HEK293T (cell line): ENCODE results near the gene GTF3C6.

ENCODE experiments used
- ARNT ChIP-seq: fragments of 450-650 bp; IDR thresholded peaks from 2 replicates; pipeline ENCODE4 v1.6.1; 2017; ENCODE audit warnings: mild to moderate bottlenecking
- BHLHE40 ChIP-seq: fragments of 450-650 bp; IDR thresholded peaks from 2 replicates; pipeline ENCODE4 v1.6.1; 2016; ENCODE audit warnings: mild to moderate bottlenecking, moderate library complexity, borderline replicate concordance
- HDGF ChIP-seq: fragments of 450-650 bp; IDR thresholded peaks from 2 replicates; pipeline ENCODE4 v1.6.1; 2017; ENCODE audit warnings: antibody characterized with exemption, borderline replicate concordance
- LEF1 ChIP-seq: fragments of 450-650 bp; IDR thresholded peaks from 2 replicates; pipeline ENCODE4 v1.6.1; 2017; ENCODE audit warnings: mild to moderate bottlenecking, borderline replicate concordance
- SP1 ChIP-seq: fragments of 450-650 bp; IDR thresholded peaks from 2 replicates; pipeline ENCODE4 v1.6.1; 2017
- TARDBP ChIP-seq: fragments of 450-650 bp; IDR thresholded peaks from 2 replicates; pipeline ENCODE4 v1.6.1; 2016

DNA sequence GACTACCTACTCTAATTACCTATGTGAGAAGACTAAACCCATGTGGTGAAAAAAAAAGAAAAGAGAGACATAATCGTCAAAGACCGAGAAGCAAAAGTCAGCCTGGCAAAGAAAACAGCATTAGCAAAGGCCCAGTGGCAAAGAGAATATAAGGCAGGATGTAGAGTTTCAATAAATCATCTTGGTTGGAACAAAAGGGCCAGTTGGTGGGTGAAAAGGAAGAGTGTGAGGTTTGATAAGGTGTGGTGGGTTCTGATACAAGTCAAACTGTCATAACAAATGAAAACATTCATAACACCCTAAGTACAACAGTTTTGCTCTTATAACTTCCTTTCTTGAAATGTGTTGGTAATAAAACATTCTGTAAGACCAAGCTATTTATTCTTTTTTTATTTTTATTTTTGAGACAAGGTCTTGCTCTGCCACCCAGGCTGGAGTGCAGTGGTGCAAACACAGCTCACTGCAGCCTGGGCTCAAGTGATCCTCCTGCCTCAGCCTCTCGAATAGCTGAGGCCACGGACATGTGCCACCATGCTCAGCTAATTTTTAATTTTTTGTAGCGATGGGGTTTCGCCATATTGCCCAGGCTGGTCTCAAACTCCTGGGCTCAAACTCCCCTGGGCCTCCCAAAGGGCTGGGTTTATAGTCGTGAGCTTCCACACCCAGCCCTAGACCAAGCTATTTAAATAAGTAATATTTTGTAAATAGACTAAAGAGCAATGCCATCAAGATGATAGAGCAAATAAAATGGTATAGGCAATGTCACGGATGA, 18.9 kb upstream of the GTF3C6 start:
- TF ChIP-seq SP1 (no peak), LEF1 (no peak), HDGF (no peak), TARDBP (no peak), BHLHE40 (no peak), ARNT (no peak)
